WTC11 (cell line): ENCODE results near the gene NR3C1.

Experiments used
- FOXJ3 ChIP-seq: sonication (generic); formaldehyde crosslinking; IDR thresholded peaks from 2 replicates; pipeline ENCODE4 v1.9.0; 2021; ENCODE audit warnings: missing genetic modification reagents, mild to moderate bottlenecking, borderline replicate concordance
- GRHL2 ChIP-seq: fragments of 250-450 bp; sonication (Bioruptor Pico); IDR thresholded peaks from 2 replicates; pipeline ENCODE4 v1.8.0; 2022; ENCODE audit warnings: mild to moderate bottlenecking, moderate library complexity; ENCODE audit not compliant: insufficient replicate concordance, severe bottlenecking
- NFE2L1 ChIP-seq: sonication (generic); formaldehyde crosslinking; IDR thresholded peaks from 2 replicates; pipeline ENCODE4 v1.8.1; 2023; ENCODE audit warnings: missing genetic modification reagents
- TEAD1 ChIP-seq: sonication (generic); formaldehyde crosslinking; IDR thresholded peaks from 2 replicates; pipeline ENCODE4 v1.8.0; 2022; ENCODE audit warnings: mild to moderate bottlenecking, missing genetic modification reagents
- ZNF317 ChIP-seq: sonication (generic); formaldehyde crosslinking; IDR thresholded peaks from 2 replicates; pipeline ENCODE4 v1.8.1; 2023; ENCODE audit warnings: low read depth, mild to moderate bottlenecking, moderate library complexity, missing genetic modification reagents, borderline replicate concordance

GRCh38 chr5:143393524-143393923, 10.0 kb downstream of the NR3C1 start:
- TF ChIP-seq FOXJ3 (no peak), TEAD1 (CRISPR knock-in tag) (no peak), ZNF317 (CRISPR knock-in tag) (no peak), GRHL2 (CRISPR knock-in tag) (no peak), NFE2L1 (no peak)
